BLaER1 treated with 17β-estradiol and CSF1 and Interleukin-3, amounts not matched to agents 10 nM and 100 nM (cell line): Measurements from ENCODE around the gene CHST15.

Source experiments
- H3K27ac ChIP-seq, 11 experiments: shearing (Covaris generic); formaldehyde crosslinking; 2 replicates each; pipeline ENCODE4 v1.8.1; 2022
- H3K27me3 ChIP-seq, 11 experiments: shearing (Covaris generic); formaldehyde crosslinking; 2 replicates each; pipeline ENCODE4 v1.8.1; 2022
- H3K36me3 ChIP-seq, 11 experiments: shearing (Covaris generic); formaldehyde crosslinking; 2 replicates each; pipeline ENCODE4 v1.8.1; 2022
- H3K4me1 ChIP-seq, 10 experiments: shearing (Covaris generic); formaldehyde crosslinking; 2 replicates each; pipeline ENCODE4 v1.8.1; 2022
- H3K4me2 ChIP-seq, 11 experiments: shearing (Covaris generic); formaldehyde crosslinking; 2 replicates each; pipeline ENCODE4 v1.8.1; 2022
- H3K4me3 ChIP-seq, 10 experiments: shearing (Covaris generic); formaldehyde crosslinking; 2 replicates each; pipeline ENCODE4 v1.8.1; 2022
- H3K9ac ChIP-seq, 11 experiments: shearing (Covaris generic); formaldehyde crosslinking; 2 replicates each; pipeline ENCODE4 v1.8.1; 2022
- H3K9me3 ChIP-seq, 11 experiments: shearing (Covaris generic); formaldehyde crosslinking; replicated peaks in 1 of 11; 2 replicates each; pipeline ENCODE4 v1.8.1; 2022
- H4K20me1 ChIP-seq, 11 experiments: shearing (Covaris generic); formaldehyde crosslinking; 2 replicates each; pipeline ENCODE4 v1.8.1; 2022
- Cebpa-rat ChIP-seq, 11 experiments: shearing (Covaris generic); IDR thresholded peaks; 2 replicates each; pipeline ENCODE4 v1.8.1; 2022

CHST15 gene

GRCh38 chr10:124049484-124049883 is 43.9 kb downstream of the CHST15 start:
- H3K4me1 ChIP-seq = peaks cover 58 to 100% (median 85%) of the 10 kb centered on the region in 10 experiments
- no peaks in the 10 kb centered on the region for H3K27me3 ChIP-seq
- peaks cover 1 to 100% (median 82%) of the 10 kb centered on the region in 11 experiments; a peak in 19 of 22 replicates for H4K20me1 ChIP-seq
- H3K9me3 ChIP-seq = peaks cover 0 to 23% (median 9%) of the 10 kb centered on the region in 11 experiments; a peak in 6 of 22 replicates
- H3K9ac ChIP-seq = no peak overlapping the region
- no peak for TF ChIP-seq Cebpa-rat (IDR thresholded peaks at IDR 0.05)
- no peak overlapping the region; a peak in 1 of 22 replicates for H3K27ac ChIP-seq
- H3K4me2 ChIP-seq = peak overlapping the region in 5 of 11 experiments; percentile 4 to 85 (median 31); a peak in 6 of 22 replicates
- H3K36me3 ChIP-seq = peaks cover 81 to 93% (median 89%) of the 10 kb centered on the region in 11 experiments
- no peak overlapping the region for H3K4me3 ChIP-seq

DNA sequence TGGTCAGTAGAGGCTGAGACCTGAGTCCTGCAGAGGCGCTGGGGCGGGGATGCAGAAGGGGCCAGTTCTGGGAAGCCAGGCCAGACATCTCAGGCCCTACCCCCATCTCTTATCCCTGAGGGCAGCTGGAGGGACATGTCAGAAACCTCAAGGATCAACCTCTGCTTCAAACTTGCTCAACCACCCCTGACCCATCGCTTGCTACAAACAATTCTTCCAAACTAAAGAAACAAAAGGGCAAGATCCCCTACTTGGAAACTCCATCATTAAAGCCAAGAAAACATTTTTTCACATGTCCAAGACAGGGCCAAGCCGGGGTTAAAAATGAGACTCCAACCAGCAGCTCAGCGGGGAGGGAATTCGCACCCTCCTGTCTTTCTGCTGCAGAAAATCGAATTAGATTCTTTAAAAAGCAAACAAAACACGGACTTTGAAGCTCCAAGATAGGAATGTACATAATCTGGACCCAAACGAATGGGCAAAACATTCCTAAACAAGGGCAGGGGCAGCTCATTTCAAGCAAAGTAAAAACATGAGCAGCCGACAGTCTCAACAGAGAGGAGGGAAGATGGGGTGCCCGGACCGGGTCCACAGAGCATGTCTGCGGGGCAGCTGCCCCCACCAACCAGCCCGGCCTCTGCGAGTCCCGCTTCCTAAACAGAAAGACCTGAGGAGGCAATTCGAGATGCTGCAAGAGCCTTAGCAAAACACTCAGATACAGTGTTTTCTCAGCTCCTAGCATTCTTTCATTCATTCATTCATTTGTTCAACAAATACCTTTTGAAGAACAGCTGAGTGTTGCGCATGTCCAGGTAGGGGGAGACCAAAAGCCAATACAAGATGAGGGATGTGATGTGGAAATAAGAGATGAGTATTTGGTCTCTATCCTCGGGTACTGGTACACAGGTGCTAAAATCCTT is 44.8 kb downstream of the CHST15 start:
- H3K4me2 ChIP-seq = peak overlapping the region in 6 of 11 experiments; percentile 4 to 85 (median 14); a peak in 7 of 22 replicates
- H3K27ac ChIP-seq = peak overlapping the region in 4 of 11 experiments; percentile 1 to 27 (median 14); a peak in 3 of 22 replicates
- peaks cover 89 to 100% (median 96%) of the 10 kb centered on the region in 11 experiments for H3K36me3 ChIP-seq
- no peaks in the 10 kb centered on the region for H3K27me3 ChIP-seq
- no peak overlapping the region for H3K4me3 ChIP-seq
- peaks cover 58 to 100% (median 85%) of the 10 kb centered on the region in 10 experiments for H3K4me1 ChIP-seq
- no peak for TF ChIP-seq Cebpa-rat (IDR thresholded peaks at IDR 0.05)
- H3K9me3 ChIP-seq = peaks cover 0 to 23% (median 9%) of the 10 kb centered on the region in 11 experiments; a peak in 6 of 22 replicates
- no peak overlapping the region for H3K9ac ChIP-seq
- H4K20me1 ChIP-seq = peaks cover 10 to 100% (median 82%) of the 10 kb centered on the region in 11 experiments; a peak in 21 of 22 replicates

- Histone ChIP-seq H3K36me3 (peaks cover 84 to 96% (median 89%) of the 10 kb centered on the region in 11 experiments), H3K27me3 (no peaks in the 10 kb centered on the region), H4K20me1 (peaks cover 12 to 100% (median 85%) of the 10 kb centered on the region in 11 experiments; a peak in 21 of 22 replicates), H3K4me3 (no peak overlapping the region), H3K27ac (no peak overlapping the region; a peak in 1 of 22 replicates), H3K4me1 (peaks cover 58 to 100% (median 85%) of the 10 kb centered on the region in 10 experiments), H3K4me2 (peak overlapping the region in 4 of 11 experiments; percentile 4 to 85 (median 16); a peak in 4 of 22 replicates), H3K9me3 (peaks cover 0 to 23% (median 9%) of the 10 kb centered on the region in 11 experiments; a peak in 6 of 22 replicates), H3K9ac (no peak overlapping the region)
- no peak for TF ChIP-seq Cebpa-rat (IDR thresholded peaks at IDR 0.05)
Measured at GRCh38 chr10:124047427-124048152, 45.8 kb downstream of the CHST15 start.

DNA sequence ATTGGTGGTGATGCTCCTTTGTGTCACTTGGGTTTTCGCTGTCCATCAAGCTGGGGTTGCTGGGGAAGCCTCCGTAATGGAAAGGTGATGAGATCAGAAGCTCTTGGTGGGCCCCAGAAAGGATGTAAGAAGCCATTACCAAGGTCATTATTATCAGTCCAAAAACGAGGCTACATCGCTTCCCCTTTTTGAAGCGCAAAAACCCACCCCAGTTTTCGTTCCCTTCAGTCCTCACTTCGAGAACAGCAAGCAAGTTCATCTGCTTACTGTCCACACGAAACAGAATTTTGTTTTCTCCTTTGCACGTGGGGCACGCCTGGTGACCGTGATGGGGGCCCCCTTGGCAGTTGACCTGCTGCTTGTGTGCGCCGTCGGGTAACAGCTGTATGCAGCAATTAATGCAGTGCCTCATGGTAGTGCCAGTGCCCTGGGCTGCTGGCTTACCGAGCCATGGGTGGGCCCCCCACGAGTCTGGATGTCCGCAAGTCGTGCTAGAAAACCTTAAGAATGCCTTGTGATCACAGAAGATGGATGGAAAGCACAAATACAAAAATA is 47.5 kb downstream of the CHST15 start:
- no peak for TF ChIP-seq Cebpa-rat (IDR thresholded peaks at IDR 0.05)
- peaks cover 61 to 100% (median 89%) of the 10 kb centered on the region in 10 experiments for H3K4me1 ChIP-seq
- peaks cover 0 to 23% (median 9%) of the 10 kb centered on the region in 11 experiments; a peak in 6 of 22 replicates for H3K9me3 ChIP-seq
- H3K27me3 ChIP-seq = no peaks in the 10 kb centered on the region
- H3K27ac ChIP-seq = peak overlapping the region in 4 of 11 experiments; percentile 26 to 36 (median 28); a peak in 7 of 22 replicates
- H3K9ac ChIP-seq = no peak overlapping the region
- peaks cover 12 to 100% (median 75%) of the 10 kb centered on the region in 11 experiments; a peak in 21 of 22 replicates for H4K20me1 ChIP-seq
- H3K36me3 ChIP-seq = peaks cover 90 to 96% (median 92%) of the 10 kb centered on the region in 11 experiments
- H3K4me3 ChIP-seq = no peak overlapping the region
- peak overlapping the region in 7 of 11 experiments; percentile 21 to 95 (median 45); a peak in 12 of 22 replicates for H3K4me2 ChIP-seq

- Histone ChIP-seq H3K4me1 (peaks cover 62 to 100% (median 89%) of the 10 kb centered on the region in 10 experiments), H3K9me3 (peaks cover 0 to 23% (median 9%) of the 10 kb centered on the region in 11 experiments; a peak in 6 of 22 replicates), H3K4me3 (no peak overlapping the region), H3K36me3 (peaks cover 90 to 96% (median 92%) of the 10 kb centered on the region in 11 experiments), H4K20me1 (peaks cover 12 to 100% (median 72%) of the 10 kb centered on the region in 11 experiments; a peak in 21 of 22 replicates), H3K4me2 (peak overlapping the region in 6 of 11 experiments; percentile 29 to 95 (median 54); a peak in 10 of 22 replicates), H3K27me3 (no peaks in the 10 kb centered on the region), H3K9ac (no peak overlapping the region), H3K27ac (peak overlapping the region in 3 of 11 experiments; percentile 26 to 76 (median 36); a peak in 3 of 22 replicates)
- TF ChIP-seq Cebpa-rat (IDR thresholded peaks at IDR 0.05) = no peak
Measured at GRCh38 chr10:124045276-124045675, 48.1 kb downstream of the CHST15 start.

- H3K4me1 ChIP-seq = peaks cover 67 to 100% (median 89%) of the 10 kb centered on the region in 10 experiments
- H3K4me2 ChIP-seq = peak overlapping the region; percentile 64 to 95 (median 83)
- peak overlapping the region in 1 of 10 experiments; percentile 22; a peak in 3 of 20 replicates for H3K4me3 ChIP-seq
- no peaks in the 10 kb centered on the region for H3K27me3 ChIP-seq
- H3K36me3 ChIP-seq = peaks cover 90 to 96% (median 92%) of the 10 kb centered on the region in 11 experiments
- H4K20me1 ChIP-seq = peaks cover 12 to 100% (median 62%) of the 10 kb centered on the region in 11 experiments; a peak in 21 of 22 replicates
- H3K9me3 ChIP-seq = peaks cover 0 to 21% (median 9%) of the 10 kb centered on the region in 11 experiments; a peak in 6 of 22 replicates
- H3K9ac ChIP-seq = peak overlapping the region; percentile 0 to 62 (median 57); a peak in 17 of 22 replicates
- no peak for TF ChIP-seq Cebpa-rat (IDR thresholded peaks at IDR 0.05)
- peak overlapping the region in 10 of 11 experiments; percentile 41 to 81 (median 74); a peak in 18 of 22 replicates for H3K27ac ChIP-seq
Measured at GRCh38 chr10:124044143-124044862, 49.1 kb downstream of the CHST15 start.
